GM12891 (cell line): ENCODE data around the gene SRPK1.
"Not testable (repeated sequence)": the region's sequence is repeated elsewhere in the genome, so short reads cannot be mapped to it uniquely, and the experiment has no call there.

Experiments used
- DNase-seq: peaks from one replicate; pipeline ENCODE4 v3.0.0; 2011; ENCODE audit warnings: low spot score; ENCODE audit not compliant: insufficient read length
- FAIRE-seq: peaks from 2 replicates; lab custom pipeline; 2011; peaks lifted over from hg19 to GRCh38; lab: Jason Lieb, UNC
- PAX5 ChIP-seq: IDR thresholded peaks from 2 replicates; pipeline ENCODE4 v1.6.1; 2011; ENCODE audit warnings: low read length, moderate library complexity, mild to moderate bottlenecking; ENCODE audit not compliant: insufficient read depth, severe bottlenecking
- POLR2A ChIP-seq: IDR thresholded peaks from 2 replicates; pipeline ENCODE4 v1.6.1; 2011; ENCODE audit warnings: low read depth, low read length, control low read depth
- POLR2AphosphoS5 ChIP-seq: IDR thresholded peaks from 2 replicates; pipeline ENCODE4 v1.6.1; 2011; ENCODE audit warnings: low read depth, low read length, control low read depth
- POU2F2 ChIP-seq: IDR thresholded peaks from 2 replicates; pipeline ENCODE4 v1.6.1; 2011; ENCODE audit warnings: low read depth, mild to moderate bottlenecking, control low read depth, low read length, moderate library complexity
- SPI1 ChIP-seq: IDR thresholded peaks from 2 replicates; pipeline ENCODE4 v1.6.1; 2011; ENCODE audit warnings: low read depth, low read length, control low read depth
- TAF1 ChIP-seq: IDR thresholded peaks from 2 replicates; pipeline ENCODE4 v1.6.1; 2011; ENCODE audit warnings: low read depth, low read length, control low read depth

SRPK1 gene

GRCh38 chr6:35955521-35955920 lies 34.6 kb upstream of the SRPK1 start:
- no peak for FAIRE-seq
- DNase-seq = no peak
- no peak for TF ChIP-seq SPI1
- no peak for TF ChIP-seq POU2F2
- no peak for TF ChIP-seq POLR2AphosphoS5
- TF ChIP-seq POLR2A = no peak
- TF ChIP-seq TAF1 = no peak
- TF ChIP-seq PAX5 = no peak

DNA sequence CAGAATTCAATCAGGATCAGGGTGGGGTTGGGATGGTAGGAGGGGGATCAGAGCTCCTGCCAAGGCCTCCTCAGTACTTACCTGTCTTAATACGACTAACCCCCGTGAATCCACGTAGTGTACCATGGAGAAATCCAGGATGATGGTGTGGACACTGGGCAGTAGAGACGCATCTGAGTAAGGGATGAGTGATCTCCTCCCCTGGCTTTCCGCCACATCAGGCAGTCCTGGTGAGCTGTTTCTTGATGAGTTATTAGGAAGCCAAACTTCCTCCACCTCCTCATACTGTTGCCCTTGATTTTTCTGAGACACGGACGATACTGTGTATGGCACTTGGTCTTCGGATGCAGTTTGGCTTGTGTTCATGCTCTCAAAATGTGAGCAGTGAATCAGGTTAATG lies 34.2 kb upstream of the SRPK1 start:
- FAIRE-seq (no peak), DNase-seq (no peak)
- TF ChIP-seq POU2F2 (no peak), PAX5 (no peak), SPI1 (no peak), POLR2A (no peak), TAF1 (no peak), POLR2AphosphoS5 (no peak)

DNA sequence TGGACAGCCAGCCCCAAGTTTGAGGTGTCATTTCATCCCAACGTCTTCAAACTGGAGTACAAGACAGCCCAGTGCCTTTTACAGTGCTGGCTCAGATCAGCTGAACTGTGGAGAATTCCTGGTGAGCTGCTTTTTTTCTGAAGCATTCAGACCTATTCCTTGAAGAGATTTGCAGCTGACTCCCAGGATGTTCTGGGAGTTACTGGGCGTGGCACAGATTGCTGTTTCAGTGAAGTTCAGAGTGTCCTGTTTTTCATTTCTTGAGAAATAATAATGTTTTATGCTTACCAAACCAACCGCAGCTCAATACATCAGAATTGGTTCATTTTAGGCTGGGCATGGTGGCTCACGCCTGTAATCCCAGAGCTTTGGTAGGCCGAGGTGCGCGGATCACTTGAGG lies 33.4 kb upstream of the SRPK1 start:
- DNase-seq (no peak), FAIRE-seq (no peak)
- TF ChIP-seq PAX5 = no peak
- no peak for TF ChIP-seq TAF1
- TF ChIP-seq POU2F2 = no peak
- TF ChIP-seq SPI1 = no peak
- no peak for TF ChIP-seq POLR2AphosphoS5
- TF ChIP-seq POLR2A = no peak

DNA sequence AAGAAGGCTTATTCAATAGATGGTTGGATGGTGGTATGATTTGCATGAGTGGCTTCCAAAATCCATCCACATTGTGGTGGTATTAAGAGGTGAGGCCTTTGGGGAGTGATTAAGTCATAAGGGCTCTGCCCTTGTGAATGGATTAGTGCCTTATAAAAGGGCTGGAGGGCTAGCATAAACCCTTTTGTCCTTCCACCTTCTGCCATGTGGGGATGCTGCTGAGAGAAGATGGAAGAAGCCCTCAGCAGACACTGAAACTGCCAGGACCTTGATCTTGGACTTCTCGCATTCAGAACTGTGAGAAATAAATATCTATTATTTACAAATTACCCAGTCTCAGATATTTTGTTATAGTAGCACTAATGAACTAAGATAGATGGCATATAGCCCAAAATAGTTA lies 27.8 kb upstream of the SRPK1 start:
- TF ChIP-seq POLR2AphosphoS5 (no peak), SPI1 (no peak), TAF1 (no peak), PAX5 (no peak), POU2F2 (no peak), POLR2A (no peak)
- FAIRE-seq (no peak), DNase-seq (no peak)

DNA sequence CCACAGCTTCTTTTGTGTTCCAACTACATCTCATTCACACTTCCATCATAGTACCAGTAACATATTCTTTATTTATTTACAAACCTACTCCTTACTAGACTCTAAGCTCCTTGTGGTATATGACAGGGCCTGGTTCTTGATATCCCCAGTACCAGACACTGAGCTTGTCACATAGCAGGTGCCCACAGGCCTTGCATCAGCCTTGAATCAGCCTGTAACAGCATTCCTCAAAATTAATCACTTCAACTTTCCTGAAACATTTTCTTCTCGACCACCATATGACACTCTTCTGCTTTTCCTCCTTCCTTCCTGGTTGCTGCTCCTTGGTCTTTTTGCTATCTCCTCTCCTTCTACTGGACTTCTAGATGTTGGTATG lies 24.7 kb upstream of the SRPK1 start:
- no peak for DNase-seq
- no peak for FAIRE-seq
- no peak for TF ChIP-seq POLR2A
- TF ChIP-seq POLR2AphosphoS5 = no peak
- TF ChIP-seq SPI1 = no peak
- TF ChIP-seq POU2F2 = no peak
- no peak for TF ChIP-seq TAF1
- TF ChIP-seq PAX5 = no peak

GRCh38 chr6:35943390-35943789 lies 22.5 kb upstream of the SRPK1 start:
- DNase-seq (no peak), FAIRE-seq (no peak)
- TF ChIP-seq TAF1 (no peak), POU2F2 (no peak), PAX5 (no peak), SPI1 (no peak), POLR2AphosphoS5 (no peak)

DNA sequence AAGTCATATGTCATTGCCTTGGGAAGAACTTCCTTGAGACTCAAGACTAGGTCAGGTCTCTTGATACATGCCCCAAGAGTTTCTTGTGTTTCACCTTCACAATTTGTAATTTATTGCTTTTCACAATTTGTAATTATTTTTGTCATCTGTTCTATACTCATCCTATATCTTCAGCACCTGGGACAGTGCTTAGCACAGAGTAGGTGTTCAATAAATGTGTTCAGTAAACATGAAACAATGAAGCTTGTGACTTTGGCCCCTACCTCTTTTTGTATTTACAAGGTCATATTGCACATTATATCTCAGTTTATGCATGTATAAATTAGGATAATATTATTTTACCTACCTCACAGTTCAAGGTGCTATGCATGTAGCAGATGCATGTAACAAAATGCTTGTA lies 21.5 kb upstream of the SRPK1 start:
- FAIRE-seq (no peak), DNase-seq (no peak)
- TF ChIP-seq PAX5 (no peak), POLR2AphosphoS5 (no peak), TAF1 (no peak), SPI1 (no peak), POU2F2 (no peak), POLR2A (no peak)

DNA sequence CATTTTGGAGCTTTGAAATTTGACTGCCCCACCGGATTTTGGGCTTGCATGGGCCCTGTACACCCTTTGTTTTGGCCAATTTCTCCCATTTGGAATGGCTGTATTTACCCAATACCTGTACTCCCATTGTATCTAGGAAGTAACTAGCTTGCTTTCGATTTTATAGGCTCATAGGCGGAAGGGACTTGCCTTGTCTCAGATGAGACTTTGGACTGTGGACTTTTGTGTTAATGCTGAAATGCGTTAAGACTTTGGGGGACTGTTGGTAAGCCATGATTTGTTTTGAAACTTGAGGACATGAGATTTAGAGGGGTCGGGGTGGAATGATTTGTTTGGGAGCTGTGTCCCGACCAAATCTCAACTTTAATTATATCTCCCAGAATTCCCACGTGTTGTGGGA lies 20.3 kb upstream of the SRPK1 start:
- FAIRE-seq, DNase-seq: not testable (repeated sequence)

GRCh38 chr6:35940014-35940413 lies 19.1 kb upstream of the SRPK1 start:
- not testable (repeated sequence) for DNase-seq, FAIRE-seq

DNA sequence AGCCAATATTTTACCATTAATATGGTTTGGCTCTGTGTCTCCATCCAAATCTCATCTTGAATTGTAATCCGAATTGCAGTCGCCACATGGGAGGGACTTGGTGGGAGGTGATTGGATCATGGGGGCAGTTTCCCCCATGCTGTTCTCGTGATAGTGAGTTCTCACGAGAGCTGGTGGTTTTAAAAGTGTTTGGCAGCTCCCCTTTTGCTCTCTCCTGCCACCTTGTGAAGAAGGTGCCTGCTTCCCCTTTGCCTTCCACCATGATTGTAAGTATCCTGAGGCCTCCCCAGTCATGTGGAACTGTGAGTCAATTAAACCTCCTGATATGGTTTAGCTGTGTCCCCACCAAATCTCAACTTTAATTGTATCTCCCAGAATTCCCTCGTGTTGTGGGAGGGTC lies 18.4 kb upstream of the SRPK1 start:
- FAIRE-seq = not testable (repeated sequence)

GRCh38 chr6:35936681-35937359 lies 15.9 kb upstream of the SRPK1 start:
- FAIRE-seq = no peak
- TF ChIP-seq TAF1 (no peak), SPI1 (no peak), POU2F2 (no peak), PAX5 (no peak), POLR2A (no peak), POLR2AphosphoS5 (no peak)
- no peak for DNase-seq

More for the DNA sequence above, 18.4 kb upstream of the SRPK1 start:
- DNase-seq = not testable (repeated sequence)

DNA sequence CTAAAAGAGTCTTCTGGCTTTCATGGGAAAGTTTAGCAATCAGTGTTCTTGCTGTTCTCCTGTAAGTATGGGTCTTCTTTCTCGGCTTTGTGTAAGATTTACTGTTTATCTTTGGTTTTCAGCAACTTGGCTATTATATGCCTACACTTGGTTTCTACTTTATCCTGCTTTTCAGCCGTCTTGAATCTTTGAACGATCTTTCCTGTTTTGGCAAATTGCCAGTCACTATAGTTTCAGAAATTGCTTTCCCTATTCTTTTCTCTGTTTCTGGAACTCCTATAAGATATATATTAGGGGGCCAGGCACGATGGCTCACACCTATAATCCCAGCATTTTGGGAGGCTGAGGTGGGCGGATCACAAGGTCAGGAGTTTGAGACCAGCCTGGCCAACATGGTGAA lies 14.6 kb upstream of the SRPK1 start:
- TF ChIP-seq SPI1 (no peak), TAF1 (no peak), POLR2A (no peak), POU2F2 (no peak), POLR2AphosphoS5 (no peak), PAX5 (no peak)
- DNase-seq (no peak), FAIRE-seq (no peak)
